Activated CD8-positive, alpha-beta T cell treated with anti-CD3 and anti-CD28 coated beads for 36 hours (primary cell): ENCODE measurements around the gene APBB1. TPM values are rescaled to one million over a fixed set of nuclear protein-coding genes. Genes with fewer than 3 reads are reported as not detected.

ENCODE experiments used
- ATAC-seq: fragments of 200-7000 bp; cut with Tn5 transposase; one replicate; pipeline ENCODE4 v1.10.0; 2021; ENCODE audit warnings: mild to moderate bottlenecking, moderate library complexity
- CTCF ChIA-PET: fragments of 350-600 bp; sonication (Branson Sonifier 250); formaldehyde crosslinking; loops from one replicate; lab custom pipeline; 2021; ENCODE audit warnings: antibody characterized with exemption; lab: Charles Lee
- POLR2A ChIA-PET: fragments of 350-600 bp; sonication (Branson Sonifier 250); formaldehyde crosslinking; loops from one replicate; lab custom pipeline; 2021; ENCODE audit warnings: antibody characterized with exemption; lab: Charles Lee
- DNase-seq: peaks from one replicate; pipeline ENCODE4 v3.0.0-alpha.2; 2020
- H3K27ac Mint-ChIP-seq: one replicate; pipeline ENCODE4 v1.8.0; 2021; ENCODE audit warnings: mild to moderate bottlenecking, mixed read lengths
- H3K27me3 Mint-ChIP-seq: one replicate; pipeline ENCODE4 v1.8.0; 2021; ENCODE audit warnings: mixed read lengths
- H3K36me3 Mint-ChIP-seq: one replicate; pipeline ENCODE4 v1.8.0; 2021; ENCODE audit warnings: low read depth, mixed read lengths
- H3K4me1 Mint-ChIP-seq: one replicate; pipeline ENCODE4 v1.8.0; 2021; ENCODE audit warnings: low read depth, mixed read lengths
- H3K4me3 Mint-ChIP-seq: one replicate; pipeline ENCODE4 v1.8.0; 2021; ENCODE audit warnings: mild to moderate bottlenecking, moderate library complexity, mixed read lengths
- H3K9me3 Mint-ChIP-seq: one replicate; pipeline ENCODE4 v1.8.0; 2021; ENCODE audit warnings: mixed read lengths
- CTCF ChIP-seq: fragments of 200-600 bp; IDR thresholded peaks from one replicate; pipeline ENCODE4 v1.8.0; 2022; ENCODE audit warnings: antibody characterized with exemption, mild to moderate bottlenecking
- intact Hi-C: fragments of 100-400 bp; cut with micrococcal nuclease; formaldehyde crosslinking; loops from one replicate; pipeline ENCODE4 v1.10.0; 2022
- total RNA-seq, 2 experiments: library from RNA; stranded (reverse); gene quantifications; one replicate each; pipeline ENCODE4 v1.2.3, GENCODE V29; 2021

APBB1 gene
- total RNA-seq, 2 experiments from 2014 or later: 28.1 to 31.1 TPM

GRCh38 chr11:6360183-6360582, 58.7 kb downstream of the APBB1 start:
- DNase-seq (no peak), ATAC-seq (no peak)
- CTCF ChIA-PET: interaction anchor here (4.1 to 6.1 kb wide), 2 partner anchors 17 to 108 kb away, joined by 70 to 119 read pairs; no protein-coding TSS in a partner anchor
- H3K9me3 Mint-ChIP-seq: no peaks in the 10 kb centered on the region
- POLR2A ChIA-PET: no interaction called here
- peaks cover 13% of the 10 kb centered on the region for H3K4me1 Mint-ChIP-seq
- no peaks in the 10 kb centered on the region for H3K36me3 Mint-ChIP-seq
- H3K27me3 Mint-ChIP-seq: no peaks in the 10 kb centered on the region
- H3K27ac Mint-ChIP-seq: no peak overlapping the region
- intact Hi-C loops: loop anchor here (10.0 kb wide), 1 partner anchor 335 kb away; no protein-coding TSS in a partner anchor
- no peak overlapping the region for H3K4me3 Mint-ChIP-seq
- no peak for TF ChIP-seq CTCF

- intact Hi-C loops: no loop called here
- Mint-ChIP-seq H3K4me1 (peaks cover 21% of the 10 kb centered on the region), H3K27ac (peak overlapping the region; percentile 4), H3K9me3 (no peaks in the 10 kb centered on the region), H3K4me3 (no peak overlapping the region), H3K27me3 (no peaks in the 10 kb centered on the region), H3K36me3 (no peaks in the 10 kb centered on the region)
- peak; percentile 77 for DNase-seq
- POLR2A ChIA-PET: no interaction called here
- peak; percentile 82 for ATAC-seq
- TF ChIP-seq CTCF: no peak
- CTCF ChIA-PET: interaction anchor here (0.9 to 1.7 kb wide), 5 partner anchors 21 to 333 kb away, joined by 3 to 9 read pairs (median 3); no protein-coding TSS in a partner anchor
These were observed 61.7 kb downstream of the APBB1 start for GRCh38 chr11:6357222-6357621.

- DNase-seq (no peak), ATAC-seq (no peak)
- intact Hi-C loops: no loop called here
- ChIA-PET CTCF (interaction anchor here (1.0 to 4.0 kb wide), 4 partner anchors 7 to 105 kb away, joined by 3 to 67 read pairs (median 6); no protein-coding TSS in a partner anchor), POLR2A (no interaction called here)
- Mint-ChIP-seq H3K4me1 (peaks cover 27% of the 10 kb centered on the region), H3K9me3 (no peaks in the 10 kb centered on the region), H3K4me3 (no peak overlapping the region), H3K27me3 (no peaks in the 10 kb centered on the region), H3K27ac (no peak overlapping the region), H3K36me3 (no peaks in the 10 kb centered on the region)
- TF ChIP-seq CTCF: no peak
These were observed 62.3 kb downstream of the APBB1 start for GRCh38 chr11:6356503-6357055.

GRCh38 chr11:6354651-6355485, 64.0 kb downstream of the APBB1 start:
- CTCF ChIA-PET: interaction anchor here (1.0 to 7.1 kb wide), 29 partner anchors 9 to 360 kb away, joined by 3 to 106 read pairs (median 11); partner anchors contain the start of genes CAVIN3, CCKBR and CNGA4
- Mint-ChIP-seq H3K27me3 (no peaks in the 10 kb centered on the region), H3K4me1 (peaks cover 28% of the 10 kb centered on the region), H3K27ac (no peak overlapping the region), H3K9me3 (no peaks in the 10 kb centered on the region), H3K4me3 (no peak overlapping the region), H3K36me3 (no peaks in the 10 kb centered on the region)
- DNase-seq (no peak), ATAC-seq (no peak)
- POLR2A ChIA-PET: interaction anchor here (0.7 kb wide), 1 partner anchor 79 kb away, joined by 3 read pairs; no protein-coding TSS in a partner anchor
- no peak for TF ChIP-seq CTCF
- intact Hi-C loops: loop anchor here (5.0 kb wide), 2 partner anchors 58 to 103 kb away; no protein-coding TSS in a partner anchor
